SJCRH30 (cell line): ENCODE results near the gene KIF6. TPM values are rescaled to one million over a fixed set of nuclear protein-coding genes. Genes with fewer than 3 reads are reported as not detected.
"Not testable (repeated sequence)": the region's sequence is repeated elsewhere in the genome, so short reads cannot be mapped to it uniquely, and the experiment has no call there.

Source experiments
- DNase-seq, 2 experiments: peaks; one replicate each; pipeline ENCODE4 v3.0.0-alpha.2; 2015 to 2020
- H3K27ac ChIP-seq: fragments of 250-450 bp; sonication (Bioruptor Pico); 2 replicates; pipeline ENCODE4 v1.5.1; 2020; ENCODE audit warnings: mild to moderate bottlenecking, moderate library complexity
- H3K27me3 ChIP-seq: fragments of 250-450 bp; sonication (Bioruptor Pico); 2 replicates; pipeline ENCODE4 v1.5.1; 2020; ENCODE audit warnings: mild to moderate bottlenecking, moderate library complexity
- H3K36me3 ChIP-seq: fragments of 250-450 bp; sonication (Bioruptor Pico); 2 replicates; pipeline ENCODE4 v1.5.1; 2020; ENCODE audit warnings: mild to moderate bottlenecking, moderate library complexity
- H3K4me1 ChIP-seq: fragments of 250-450 bp; sonication (Bioruptor Pico); 2 replicates; pipeline ENCODE4 v1.5.1; 2020; ENCODE audit warnings: mild to moderate bottlenecking, moderate library complexity
- H3K4me3 ChIP-seq: fragments of 250-450 bp; sonication (Bioruptor Pico); 2 replicates; pipeline ENCODE4 v1.5.1; 2020; ENCODE audit warnings: mild to moderate bottlenecking, moderate library complexity
- H3K9me3 ChIP-seq: fragments of 250-450 bp; sonication (Bioruptor Pico); replicated peaks from 2 replicates; pipeline ENCODE4 v1.5.1; 2020; ENCODE audit warnings: mild to moderate bottlenecking, moderate library complexity
- total RNA-seq: library from RNA; depleted of rRNA; stranded (reverse); fragments of >200 nt; shearing (Covaris generic); gene quantifications from 2 replicates; pipeline ENCODE4 v1.2.3, GENCODE V29; 2014

The KIF6 gene
- total RNA-seq, 1 experiment from 2014 or later = 0.22 TPM

DNA sequence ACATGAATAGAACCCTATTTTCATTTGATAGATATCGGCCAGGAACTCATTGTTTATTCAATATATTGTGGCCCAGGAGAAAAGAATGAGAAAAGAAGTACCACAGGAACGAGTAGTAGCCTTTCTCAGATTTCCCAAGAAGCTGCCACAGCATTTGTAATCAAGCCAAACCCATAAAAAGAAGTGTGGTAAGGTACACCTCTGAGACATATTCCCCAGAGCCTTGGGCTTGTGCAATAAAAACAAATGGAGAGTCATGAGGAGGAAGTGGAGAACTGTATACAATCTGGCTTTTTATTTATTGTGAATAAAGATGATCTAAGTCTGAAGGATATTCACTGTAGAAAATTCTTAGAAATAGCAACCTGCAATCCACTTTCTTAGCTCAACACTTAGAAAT is 36.7 kb downstream of the KIF6 start:
- no peak overlapping the region for H3K27ac ChIP-seq
- DNase-seq = no peak
- no peak overlapping the region for H3K4me3 ChIP-seq
- no peaks in the 10 kb centered on the region for H3K4me1 ChIP-seq
- no peaks in the 10 kb centered on the region for H3K36me3 ChIP-seq
- H3K27me3 ChIP-seq = no peaks in the 10 kb centered on the region
- no peaks in the 10 kb centered on the region for H3K9me3 ChIP-seq

- Histone ChIP-seq H3K4me1 (no peaks in the 10 kb centered on the region), H3K27ac (no peak overlapping the region), H3K4me3 (no peak overlapping the region), H3K9me3 (no peaks in the 10 kb centered on the region), H3K27me3 (no peaks in the 10 kb centered on the region), H3K36me3 (no peaks in the 10 kb centered on the region)
- no peak for DNase-seq
Measured at GRCh38 chr6:39686976-39687375, 38.2 kb downstream of the KIF6 start.

GRCh38 chr6:39685938-39686337 is 39.3 kb downstream of the KIF6 start:
- Histone ChIP-seq H3K4me1 (no peaks in the 10 kb centered on the region), H3K27ac (no peak overlapping the region), H3K9me3 (no peaks in the 10 kb centered on the region), H3K36me3 (no peaks in the 10 kb centered on the region), H3K4me3 (no peak overlapping the region), H3K27me3 (no peaks in the 10 kb centered on the region)
- DNase-seq = no peak

GRCh38 chr6:39685489-39685826 is 39.8 kb downstream of the KIF6 start:
- Histone ChIP-seq H3K36me3 (no peaks in the 10 kb centered on the region), H3K4me1 (no peaks in the 10 kb centered on the region), H3K27ac (no peak overlapping the region), H3K27me3 (no peaks in the 10 kb centered on the region), H3K4me3 (no peak overlapping the region), H3K9me3 (no peaks in the 10 kb centered on the region)
- no peak for DNase-seq

- H3K36me3 ChIP-seq = no peaks in the 10 kb centered on the region
- DNase-seq = peak in 1 of 2 experiments; percentile 3
- no peaks in the 10 kb centered on the region for H3K9me3 ChIP-seq
- no peak overlapping the region for H3K27ac ChIP-seq
- H3K4me1 ChIP-seq = no peaks in the 10 kb centered on the region
- no peaks in the 10 kb centered on the region for H3K27me3 ChIP-seq
- H3K4me3 ChIP-seq = no peak overlapping the region
Measured at GRCh38 chr6:39684790-39685488, 40.3 kb downstream of the KIF6 start.

DNA sequence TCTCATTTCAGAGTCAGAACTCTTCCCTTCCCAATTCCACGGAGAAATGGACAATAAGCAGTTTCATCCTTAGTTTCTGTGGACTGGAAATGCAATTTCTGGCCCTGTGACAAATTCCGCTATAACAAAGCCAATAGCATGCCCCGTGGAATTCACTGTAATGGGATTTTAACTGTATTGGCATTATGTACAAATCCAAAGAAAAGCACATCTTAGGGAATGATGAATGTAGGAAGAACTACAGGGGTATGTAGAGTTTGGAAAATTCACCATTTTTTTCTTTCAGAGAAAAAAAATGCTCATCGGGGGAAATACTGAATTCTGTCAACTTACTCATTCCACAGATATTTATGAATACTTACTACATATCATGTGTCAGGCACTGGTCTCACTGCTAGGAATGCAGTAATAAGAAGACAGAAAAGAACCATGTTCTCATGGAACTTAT is 43.5 kb downstream of the KIF6 start:
- Histone ChIP-seq H3K4me3 (no peak overlapping the region), H3K36me3 (no peaks in the 10 kb centered on the region), H3K27me3 (no peaks in the 10 kb centered on the region), H3K27ac (no peak overlapping the region), H3K9me3 (no peaks in the 10 kb centered on the region), H3K4me1 (no peaks in the 10 kb centered on the region)
- DNase-seq = no peak

DNA sequence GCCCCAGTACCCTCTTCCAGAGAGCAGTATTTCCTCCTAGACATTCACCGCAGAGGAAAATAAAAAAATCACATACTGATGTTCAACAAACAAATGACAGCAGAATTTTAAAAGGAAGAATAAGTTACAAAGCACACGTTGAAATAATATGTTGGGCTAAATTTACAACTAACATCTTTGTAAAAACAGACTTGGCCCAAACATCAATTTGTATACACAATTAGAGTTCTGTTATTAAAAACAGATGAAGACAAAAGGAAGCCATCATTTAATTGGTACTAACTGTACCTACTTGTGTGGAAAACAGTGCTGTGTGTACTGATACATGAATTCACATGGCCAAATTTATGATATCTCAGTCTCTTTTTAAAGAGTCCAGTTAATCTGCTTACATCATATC is 46.3 kb downstream of the KIF6 start:
- H3K27ac ChIP-seq = no peak overlapping the region
- H3K36me3 ChIP-seq = no peaks in the 10 kb centered on the region
- DNase-seq = no peak
- no peaks in the 10 kb centered on the region for H3K9me3 ChIP-seq
- no peak overlapping the region for H3K4me3 ChIP-seq
- no peaks in the 10 kb centered on the region for H3K27me3 ChIP-seq
- H3K4me1 ChIP-seq = no peaks in the 10 kb centered on the region

- H3K4me3 ChIP-seq, DNase-seq, H3K27ac ChIP-seq, H3K9me3 ChIP-seq, H3K4me1 ChIP-seq, H3K27me3 ChIP-seq, H3K36me3 ChIP-seq: not testable (repeated sequence)
Measured at GRCh38 chr6:39677318-39677717, 47.9 kb downstream of the KIF6 start.

GRCh38 chr6:39670519-39670918 is 54.7 kb downstream of the KIF6 start:
- H3K4me3 ChIP-seq = no peak overlapping the region
- DNase-seq = no peak
- H3K4me1 ChIP-seq = no peaks in the 10 kb centered on the region
- H3K27ac ChIP-seq = no peak overlapping the region
- no peaks in the 10 kb centered on the region for H3K36me3 ChIP-seq
- no peaks in the 10 kb centered on the region for H3K27me3 ChIP-seq
- no peaks in the 10 kb centered on the region for H3K9me3 ChIP-seq

- no peak overlapping the region for H3K4me3 ChIP-seq
- no peak overlapping the region for H3K27ac ChIP-seq
- H3K27me3 ChIP-seq = no peaks in the 10 kb centered on the region
- H3K9me3 ChIP-seq = no peaks in the 10 kb centered on the region
- no peaks in the 10 kb centered on the region for H3K36me3 ChIP-seq
- DNase-seq = no peak
- H3K4me1 ChIP-seq = no peaks in the 10 kb centered on the region
Measured at GRCh38 chr6:39669973-39670342, 55.2 kb downstream of the KIF6 start.

DNA sequence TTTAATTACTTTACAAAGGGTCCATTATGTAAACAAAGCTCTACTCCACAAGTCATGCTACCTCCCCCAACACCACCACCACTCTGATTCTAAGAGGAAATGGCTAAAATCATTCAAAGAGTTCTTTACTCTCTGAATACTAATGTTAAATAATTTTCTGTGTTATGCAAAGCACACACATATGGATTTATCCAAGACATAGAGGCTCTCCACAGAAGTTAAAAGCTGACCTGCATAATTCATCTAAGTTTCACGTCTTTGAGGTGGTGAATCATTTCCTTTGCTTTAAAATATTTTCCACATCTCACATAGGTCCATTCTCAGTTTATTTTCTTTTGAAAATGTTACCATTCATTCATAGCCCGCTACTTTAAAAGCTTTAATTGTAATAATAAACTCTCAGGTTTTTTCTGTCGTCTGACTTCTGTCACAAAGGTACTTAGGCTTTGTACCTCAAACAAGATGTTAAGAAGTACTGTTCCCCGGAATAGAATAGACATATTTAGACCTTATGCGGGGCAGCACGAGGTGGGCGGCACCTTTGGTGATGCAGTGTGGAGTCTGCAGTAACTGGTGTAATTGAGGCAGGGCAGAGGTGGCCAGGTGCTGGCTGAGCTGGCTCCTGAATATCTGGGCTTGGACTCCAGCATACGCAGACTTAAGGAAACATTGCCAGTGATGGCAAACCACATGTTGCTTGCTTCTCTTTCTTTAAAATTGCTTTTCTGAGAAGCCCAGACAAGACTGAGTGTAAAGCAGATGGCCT is 55.8 kb downstream of the KIF6 start:
- H3K4me3 ChIP-seq = no peak overlapping the region
- no peaks in the 10 kb centered on the region for H3K9me3 ChIP-seq
- no peaks in the 10 kb centered on the region for H3K4me1 ChIP-seq
- H3K36me3 ChIP-seq = no peaks in the 10 kb centered on the region
- DNase-seq = no peak
- no peak overlapping the region for H3K27ac ChIP-seq
- no peaks in the 10 kb centered on the region for H3K27me3 ChIP-seq

GRCh38 chr6:39666706-39667489 is 58.3 kb downstream of the KIF6 start:
- H3K4me1 ChIP-seq = no peaks in the 10 kb centered on the region

GRCh38 chr6:39665861-39666260 is 59.3 kb downstream of the KIF6 start:
- Histone ChIP-seq H3K9me3 (no peaks in the 10 kb centered on the region), H3K27me3 (no peaks in the 10 kb centered on the region), H3K36me3 (no peaks in the 10 kb centered on the region), H3K4me3 (no peak overlapping the region), H3K27ac (no peak overlapping the region), H3K4me1 (no peaks in the 10 kb centered on the region)
- no peak for DNase-seq

More at GRCh38 chr6:39666706-39667489, 58.3 kb downstream of the KIF6 start:
- DNase-seq = no peak
- H3K27ac ChIP-seq = no peak overlapping the region
- no peaks in the 10 kb centered on the region for H3K36me3 ChIP-seq
- H3K9me3 ChIP-seq = no peaks in the 10 kb centered on the region
- no peaks in the 10 kb centered on the region for H3K27me3 ChIP-seq
- H3K4me3 ChIP-seq = no peak overlapping the region

GRCh38 chr6:39664173-39664572 is 61.0 kb downstream of the KIF6 start:
- Histone ChIP-seq H3K27ac (no peak overlapping the region), H3K4me1 (no peaks in the 10 kb centered on the region), H3K9me3 (no peaks in the 10 kb centered on the region), H3K27me3 (no peaks in the 10 kb centered on the region), H3K36me3 (no peaks in the 10 kb centered on the region), H3K4me3 (no peak overlapping the region)
- no peak for DNase-seq
